Stimulated activated CD8-positive, alpha-beta memory T cell treated with anti-CD3 and anti-CD28 coated beads, Interleukin-15, amount 100 ng/mL, for 24 hours (primary cell): ENCODE data around the gene MARK3.
"Not testable (repeated sequence)": the region's sequence is repeated elsewhere in the genome, so short reads cannot be mapped to it uniquely, and the experiment has no call there.

ENCODE experiments used
- DNase-seq: peaks from one replicate; pipeline ENCODE4 v3.0.0-alpha.2; 2020; ENCODE audit warnings: low read depth

The MARK3 gene

DNA sequence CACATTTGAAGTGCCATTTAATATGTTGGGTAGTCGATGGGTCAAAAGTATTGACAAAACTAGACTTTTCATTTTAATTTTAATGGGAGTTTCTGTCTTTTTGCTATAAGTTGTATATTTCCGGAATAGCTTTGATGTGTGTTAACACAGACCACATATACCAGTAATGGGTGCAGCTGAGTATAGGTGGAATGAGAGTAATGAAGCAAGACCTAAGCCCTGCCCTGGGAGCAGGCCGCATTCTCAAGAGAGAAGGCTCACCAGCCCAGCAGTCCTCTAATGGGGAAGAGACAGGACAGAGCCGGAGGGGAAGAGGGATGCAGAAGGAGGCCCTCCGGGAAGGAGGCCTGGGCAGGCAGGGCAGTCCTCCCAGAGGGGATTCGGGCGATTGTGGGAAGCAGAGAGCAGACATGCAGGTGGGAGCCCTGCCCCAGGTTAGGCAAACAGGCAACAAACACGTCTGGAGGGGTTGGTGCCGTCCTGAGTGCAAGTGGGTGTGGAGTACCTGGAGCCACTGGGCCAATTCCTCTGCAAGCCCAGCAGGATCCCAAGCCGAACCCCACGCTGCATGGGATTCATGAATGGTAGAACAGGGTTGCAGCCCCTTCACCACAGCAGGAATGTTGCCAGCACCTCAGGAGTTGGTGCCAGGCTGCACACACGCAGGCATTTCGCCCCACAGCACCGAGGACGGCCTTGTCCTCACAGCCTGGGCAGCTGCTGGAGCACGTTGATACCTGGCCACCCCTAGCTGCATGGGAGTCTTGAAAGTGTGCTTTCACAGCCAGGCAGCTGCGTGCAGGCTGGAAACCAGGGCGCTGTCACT lies 129.6 kb downstream of the MARK3 start:
- no peak for DNase-seq

DNA sequence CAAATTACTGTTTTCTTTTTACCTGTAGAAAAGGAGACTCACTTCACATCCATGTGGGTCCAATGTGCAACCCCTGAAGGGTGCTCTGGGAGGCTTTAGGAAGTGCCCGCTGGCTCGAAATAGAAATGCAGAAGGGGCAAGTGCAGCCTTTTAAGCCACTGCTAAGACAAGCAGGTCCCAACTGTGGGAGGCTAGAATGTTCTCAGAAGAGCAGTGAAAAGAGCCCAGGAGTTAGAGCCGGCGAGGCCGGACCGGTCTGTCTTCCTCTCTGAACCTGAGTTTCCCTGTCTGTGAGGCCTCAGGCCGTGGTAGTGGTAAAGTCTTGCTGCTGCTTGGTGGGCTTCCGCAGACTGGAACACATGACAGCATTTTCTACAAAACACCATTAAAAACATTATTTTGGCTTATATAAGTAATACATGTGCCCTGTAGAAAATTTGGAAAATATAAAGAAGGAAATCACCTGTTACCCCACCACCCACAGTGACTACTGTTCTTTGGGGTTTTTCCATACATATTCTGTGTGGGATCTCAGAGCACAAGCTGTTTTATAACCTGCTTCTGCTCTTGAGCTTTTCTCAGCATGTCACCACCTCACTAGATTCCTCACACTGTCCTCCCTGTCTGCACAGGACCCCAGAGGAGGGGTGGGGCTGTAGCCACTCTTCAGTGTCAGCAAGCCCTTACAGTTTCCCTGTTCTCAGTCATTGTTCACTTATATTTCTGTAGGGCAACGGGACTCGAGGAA lies 131.4 kb downstream of the MARK3 start:
- no peak for DNase-seq

DNA sequence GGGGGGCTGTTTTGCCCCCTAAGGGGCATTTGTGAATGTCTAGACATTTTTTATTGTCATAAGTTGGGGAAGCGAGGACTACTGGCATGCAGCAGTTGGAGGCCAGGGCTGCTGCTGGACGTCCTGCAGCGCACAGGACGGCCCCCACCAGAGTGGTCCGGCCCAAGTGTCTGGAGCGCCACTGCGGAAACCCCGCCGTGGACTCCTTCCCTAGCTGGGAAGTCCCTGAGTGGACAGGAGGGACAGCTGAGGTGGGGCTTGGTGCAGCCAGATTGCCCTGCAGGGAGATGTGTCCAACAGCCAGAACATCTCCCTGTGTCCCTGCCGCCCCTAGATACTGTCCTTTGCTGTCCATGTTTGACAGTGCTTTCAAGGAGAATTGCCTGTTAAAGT lies 132.0 kb downstream of the MARK3 start:
- no peak for DNase-seq

DNA sequence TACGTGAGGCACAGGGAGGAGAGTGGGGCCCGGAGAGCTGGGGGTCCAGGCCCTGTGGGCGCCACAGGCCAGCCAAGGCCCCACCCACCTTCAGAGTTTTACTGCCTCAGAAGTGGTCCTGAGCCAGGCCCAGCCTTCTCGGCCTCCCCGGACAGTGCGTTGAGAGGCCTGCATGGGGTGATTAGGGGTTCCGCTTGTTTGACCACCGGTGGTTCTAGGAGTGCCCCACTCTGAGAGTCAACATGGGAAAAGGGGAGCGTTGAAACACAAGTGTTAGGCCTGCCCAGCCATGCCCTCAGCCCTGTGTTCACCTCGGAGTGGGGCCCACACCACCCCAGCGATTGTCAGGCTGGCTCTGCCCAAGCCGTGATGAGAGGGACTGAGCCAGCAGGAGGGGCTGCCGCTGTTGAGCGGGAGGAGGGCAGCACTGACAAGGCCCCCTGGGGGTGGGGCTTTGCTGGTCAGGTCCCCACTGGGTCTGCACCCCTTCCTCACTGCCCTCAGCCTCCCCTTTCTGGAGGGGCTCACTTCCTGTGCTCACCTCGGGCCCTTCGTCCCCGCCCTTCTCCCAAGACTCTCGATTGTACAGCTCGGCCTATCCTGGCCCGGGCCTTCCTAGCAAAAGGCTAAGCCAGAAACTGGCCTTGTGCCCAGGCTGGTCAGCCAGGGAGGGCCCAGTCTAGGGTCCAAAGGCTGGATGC lies 132.7 kb downstream of the MARK3 start:
- DNase-seq, result no peak

DNA sequence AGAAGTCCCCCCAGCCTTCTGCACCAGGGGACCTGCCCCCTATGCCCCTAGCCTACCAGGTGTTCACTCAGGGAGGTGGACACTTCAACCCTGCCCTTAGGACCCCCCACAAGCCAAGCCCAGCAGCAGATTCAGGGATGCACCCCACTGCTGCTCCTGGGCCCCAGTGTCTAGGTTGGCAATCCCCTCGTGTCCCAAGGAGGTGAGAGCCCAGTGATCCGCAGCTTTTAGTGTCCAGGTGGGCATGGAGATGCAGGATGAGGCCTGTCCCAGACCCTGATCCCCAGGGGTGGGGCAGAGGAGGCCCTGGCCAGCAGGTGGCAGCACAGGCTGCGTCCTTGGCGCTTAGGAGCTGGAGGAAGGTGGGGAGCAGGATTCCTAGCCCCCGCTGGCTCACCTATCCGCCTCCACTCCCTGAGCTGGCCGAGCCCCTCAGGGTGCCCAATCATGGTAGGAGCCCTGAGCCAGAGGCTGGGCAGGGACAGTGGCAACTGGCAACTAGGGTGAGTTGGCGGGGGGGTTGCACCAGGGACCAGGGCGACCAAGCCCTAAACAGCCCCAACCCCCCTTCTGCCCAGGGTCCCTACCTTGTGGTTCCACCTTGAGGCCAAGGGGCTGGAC lies 133.3 kb downstream of the MARK3 start:
- DNase-seq, result peak; percentile 34

DNA sequence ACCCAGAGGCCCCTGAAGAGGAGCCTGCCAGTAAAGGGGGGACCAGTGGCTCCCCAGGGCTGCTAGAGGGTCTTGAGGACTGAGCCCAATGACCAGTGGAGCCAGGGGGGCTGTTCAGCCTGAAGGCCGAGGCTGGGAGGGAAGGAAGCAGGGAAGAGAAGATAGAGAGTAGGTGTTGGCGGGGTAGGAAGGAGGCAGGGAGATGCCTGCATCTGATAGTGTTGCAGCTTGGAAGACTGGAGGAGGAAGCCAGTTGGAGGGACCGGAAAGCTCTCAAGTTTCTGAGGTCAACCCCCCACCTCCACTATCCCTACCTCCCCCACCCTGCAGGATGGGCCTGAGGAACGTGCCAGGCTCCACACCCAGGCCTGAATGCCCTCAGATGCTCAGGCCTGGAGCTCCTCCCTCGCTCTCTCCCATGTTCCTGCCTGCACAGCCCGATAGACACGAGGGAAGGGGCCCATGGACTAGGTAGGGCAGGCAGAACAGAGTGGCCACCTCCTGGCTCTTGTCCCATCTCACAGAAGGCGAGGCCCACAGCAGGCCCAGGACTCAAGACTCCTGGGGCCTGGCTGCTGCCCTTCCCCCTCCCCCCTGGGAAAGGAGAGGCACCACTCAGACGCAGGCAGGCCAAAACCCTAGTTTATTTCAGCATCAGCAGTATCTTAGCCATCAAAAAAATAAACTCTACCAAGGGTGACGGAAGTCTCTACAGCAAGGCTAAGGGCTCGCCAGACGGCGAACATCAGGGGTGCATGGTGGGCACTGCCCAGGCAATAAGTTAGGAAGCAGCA lies 134.0 kb downstream of the MARK3 start:
- DNase-seq, result no peak

DNA sequence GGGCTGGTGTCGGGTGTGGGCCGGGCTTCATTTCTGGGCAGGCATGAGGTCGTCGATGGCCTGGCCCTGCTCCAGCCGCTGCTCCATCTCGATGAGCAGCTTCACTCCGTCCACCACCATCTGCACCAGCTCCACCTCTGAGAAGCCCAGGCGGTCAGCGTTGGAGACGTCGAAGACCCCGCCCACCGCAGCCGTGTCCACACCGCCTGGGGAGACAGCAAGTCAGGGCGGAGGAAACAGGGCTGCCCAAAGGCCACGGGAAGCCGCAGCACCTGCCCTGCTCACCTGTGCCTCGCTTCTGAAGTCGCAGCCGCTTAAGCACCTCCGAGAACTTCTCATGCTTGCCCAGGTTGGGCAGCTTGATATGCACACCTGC lies 134.6 kb downstream of the MARK3 start:
- no peak for DNase-seq

DNA sequence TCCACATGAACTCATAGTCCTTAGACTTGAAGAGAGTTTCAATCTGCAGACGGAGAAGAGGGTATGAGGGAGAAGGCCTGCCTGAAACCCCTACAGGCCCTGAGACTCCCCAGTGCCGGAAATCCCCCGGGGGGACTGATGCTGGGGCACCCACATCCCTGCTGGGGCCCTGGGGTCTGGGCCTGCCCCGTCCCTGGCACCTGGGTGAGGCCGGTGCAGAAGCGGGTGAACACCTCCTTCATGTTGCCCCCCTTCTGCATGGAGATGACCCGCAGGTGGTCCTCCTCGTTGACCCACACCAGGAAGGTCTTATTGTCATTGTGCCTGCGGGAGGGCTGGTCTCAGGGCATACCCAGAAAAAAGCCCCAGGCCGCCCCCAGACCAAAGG lies 135.0 kb downstream of the MARK3 start:
- no peak for DNase-seq

DNA sequence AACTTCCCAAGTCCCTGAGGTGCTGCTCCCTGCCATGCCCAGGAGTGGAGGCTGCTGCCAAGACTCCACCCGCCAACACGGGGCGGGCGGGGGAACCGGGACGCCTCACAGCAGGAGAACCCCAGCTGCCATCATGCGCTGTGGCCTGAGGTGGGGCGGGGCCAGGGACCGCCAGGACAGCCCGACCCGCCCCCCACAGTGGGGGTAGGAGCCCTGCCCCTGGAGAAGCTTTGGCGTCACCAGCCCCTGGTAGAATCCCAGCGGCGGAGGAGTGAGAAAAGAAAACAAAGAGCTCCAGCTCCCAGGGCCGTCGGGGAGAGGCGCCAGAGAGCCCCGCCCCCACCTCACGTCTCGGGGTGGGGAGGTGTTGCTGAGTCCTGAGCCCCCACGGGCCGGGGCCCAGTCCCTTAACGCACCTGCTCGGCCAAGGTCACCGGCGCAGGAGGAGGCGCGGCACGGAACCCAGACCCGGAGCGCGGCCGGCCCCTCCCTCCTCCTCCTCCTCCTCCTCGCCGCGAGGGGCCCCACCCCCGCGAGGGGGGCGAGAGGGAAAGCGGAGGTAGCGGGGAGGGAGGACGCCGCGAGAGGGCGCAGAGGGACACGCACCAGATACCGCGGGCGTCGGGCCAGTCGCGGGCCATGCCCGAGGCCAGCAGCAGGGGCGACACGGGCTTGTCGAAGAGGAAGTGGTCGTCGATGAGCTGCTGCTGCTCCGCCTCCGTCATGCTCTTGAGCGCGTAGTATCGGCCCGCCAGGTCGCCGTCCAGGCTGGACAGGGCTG lies 135.6 kb downstream of the MARK3 start:
- DNase-seq, result no peak

DNA sequence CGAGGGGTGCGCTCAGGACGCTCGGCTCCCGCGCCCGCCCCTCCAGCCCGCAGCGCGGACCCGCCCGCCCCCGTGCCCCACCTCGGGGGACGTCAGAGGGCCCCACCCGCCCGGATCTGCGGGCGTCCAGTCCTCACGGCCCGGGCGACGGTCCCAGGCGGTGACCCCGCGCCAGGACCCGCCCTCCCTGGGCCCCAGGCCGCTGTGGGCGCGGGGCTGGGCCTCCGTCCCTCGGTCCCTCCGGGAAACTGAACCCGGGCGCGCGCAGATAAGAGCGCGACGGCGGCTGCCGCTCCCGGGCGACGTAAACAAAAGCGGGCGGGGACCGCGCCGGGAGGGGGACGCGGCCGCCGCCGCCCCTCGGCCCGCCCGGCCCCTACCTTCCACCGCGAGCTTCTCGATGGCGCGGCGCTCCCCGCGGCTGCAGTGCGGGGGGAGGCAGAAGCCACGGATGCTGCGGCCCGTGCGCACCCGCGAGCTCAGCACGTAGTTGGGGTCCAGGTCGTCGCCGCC lies 136.3 kb downstream of the MARK3 start:
- no peak for DNase-seq

DNA sequence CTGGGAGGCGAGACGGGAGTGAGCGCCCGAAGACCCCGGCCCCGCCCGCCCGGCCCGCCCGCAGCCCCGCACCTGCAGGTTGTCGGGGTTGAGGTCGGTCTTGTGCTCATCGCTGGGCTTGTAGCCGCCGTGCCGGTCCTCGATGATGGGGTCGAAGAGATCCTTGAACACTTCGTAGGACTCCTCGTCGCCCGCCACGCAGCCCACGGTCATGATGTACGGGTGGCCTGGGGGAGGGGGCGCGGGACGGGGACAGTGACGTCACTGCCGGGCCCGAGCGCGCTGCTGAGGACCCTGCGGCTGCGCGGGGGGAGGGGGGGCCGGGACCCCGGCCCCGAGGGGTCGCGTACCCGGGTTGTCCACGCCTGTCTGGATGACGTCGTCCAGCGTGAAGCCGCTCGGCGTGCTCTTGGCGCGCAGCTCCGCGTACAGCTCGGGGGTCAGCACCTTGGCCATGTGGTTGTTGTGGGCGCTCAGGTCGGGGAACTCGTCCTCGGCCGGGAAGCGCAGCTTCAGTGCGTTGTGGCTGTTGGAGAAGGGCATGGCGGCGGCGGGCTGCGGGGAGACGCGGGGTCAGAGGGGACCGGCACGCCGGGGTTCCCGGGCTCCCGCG lies 136.8 kb downstream of the MARK3 start:
- no peak for DNase-seq

DNA sequence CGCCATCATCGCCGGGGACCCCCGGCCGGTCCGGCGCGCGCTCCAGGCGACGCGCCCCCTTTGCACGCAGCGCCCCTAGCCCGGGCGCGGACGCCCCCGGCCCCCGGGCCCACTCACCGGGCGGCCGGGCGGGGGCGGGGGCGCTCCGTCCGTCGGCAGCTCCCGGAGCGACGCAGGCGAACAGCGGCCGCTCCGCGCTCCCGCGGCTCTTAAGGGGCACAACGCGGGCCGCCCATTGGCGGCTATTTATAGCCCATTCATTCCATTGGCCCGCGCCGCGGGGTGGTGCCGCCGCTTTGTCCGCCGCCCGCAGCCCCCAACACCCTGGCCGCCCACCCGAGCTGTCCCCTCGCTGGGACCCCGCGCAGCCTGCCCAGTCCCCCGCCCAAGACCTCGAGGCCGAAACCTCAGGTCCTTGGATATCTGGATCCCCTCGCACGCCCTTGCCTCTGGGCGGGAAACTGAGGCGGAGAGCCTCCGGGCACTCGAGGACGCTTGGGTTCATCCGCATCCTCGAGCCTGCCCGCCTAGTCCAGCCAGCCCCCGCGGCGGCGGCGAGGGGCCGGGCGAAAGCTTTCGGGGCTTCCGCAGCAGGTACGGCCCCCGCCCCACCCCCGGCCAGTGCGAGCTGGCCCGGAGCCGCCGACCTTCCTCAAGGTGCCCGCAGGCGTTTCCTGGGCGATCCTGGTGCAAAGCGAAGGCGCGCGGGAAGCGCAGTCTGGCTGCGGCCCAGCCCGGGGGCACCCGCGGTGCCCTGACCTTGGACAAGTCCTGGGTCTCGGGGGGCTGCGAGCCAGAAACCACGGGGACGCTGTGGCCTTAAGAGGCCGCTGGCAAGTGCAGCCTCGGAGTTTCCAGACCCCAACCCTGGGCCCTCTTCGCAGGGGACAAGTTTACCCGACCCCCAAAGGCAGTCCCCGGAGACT lies 137.7 kb downstream of the MARK3 start, which contains the start of gene CKB:
TSS of gene CKB (minus strand) at position 182 of the 926 bp plus-strand sequence. CDS start 337 bp downstream, outside the sequence.
- DNase-seq, result no peak

DNA sequence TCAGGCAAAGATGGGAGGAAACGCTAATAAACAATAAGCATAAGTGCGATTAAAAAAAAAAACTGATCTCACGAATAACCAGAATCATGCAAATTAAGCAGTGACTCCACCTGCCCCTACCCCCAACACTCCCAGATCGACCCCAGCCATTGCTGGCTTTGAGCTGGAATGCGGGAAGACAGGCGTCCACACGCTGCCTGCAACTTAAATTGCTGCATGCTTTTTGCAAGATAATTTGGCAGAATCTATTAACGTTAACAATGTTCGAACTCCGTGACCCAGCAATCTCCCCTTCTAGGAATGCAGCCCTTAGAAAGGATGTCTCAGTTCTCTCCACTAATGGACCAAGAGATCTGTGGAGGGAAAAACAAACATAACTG lies 138.3 kb downstream of the MARK3 start:
- no peak for DNase-seq

DNA sequence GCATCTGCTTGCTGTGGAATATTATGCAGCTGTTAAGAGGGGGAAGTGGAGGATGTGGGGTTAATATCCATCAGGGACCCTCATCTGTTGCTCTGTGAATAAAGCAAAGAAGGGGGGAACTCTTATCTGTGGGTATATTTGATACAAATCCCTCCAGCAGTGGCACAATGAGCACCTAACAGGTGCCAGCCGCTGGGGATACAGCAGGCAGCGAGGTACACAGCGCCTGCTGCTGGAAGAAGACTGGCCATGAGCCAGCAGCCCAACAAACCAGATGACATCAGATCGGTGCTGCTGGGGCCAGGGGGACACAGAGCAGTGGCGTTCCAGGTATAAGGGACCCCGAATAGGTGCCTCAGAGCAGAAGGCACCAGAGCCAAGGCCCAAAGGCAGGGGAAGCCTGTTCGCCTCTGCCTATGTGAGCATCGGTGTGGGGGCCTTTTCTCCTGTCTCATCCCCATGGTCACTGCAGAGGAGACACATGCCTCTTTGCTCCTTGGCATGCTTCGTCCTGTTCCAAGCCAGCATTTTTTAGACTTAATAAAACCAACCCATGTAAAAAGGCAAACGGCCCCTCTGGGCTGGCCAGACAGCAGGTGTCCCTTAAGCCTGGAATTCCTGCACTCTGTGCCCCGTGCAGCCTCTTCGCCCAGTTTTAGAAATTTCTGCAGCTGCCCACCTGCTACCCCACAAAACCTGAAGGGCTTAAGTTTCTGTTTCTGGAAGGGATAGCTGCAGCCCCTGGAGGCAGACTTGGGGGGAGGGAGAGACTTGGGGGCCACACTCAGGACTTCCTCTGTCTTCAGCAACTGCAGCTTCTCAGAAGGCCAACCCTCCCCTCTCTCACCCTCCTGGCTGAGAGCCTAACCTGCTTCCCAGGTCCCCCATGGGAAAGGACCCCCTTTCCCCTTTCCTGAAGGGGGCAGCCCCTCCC lies 139.1 kb downstream of the MARK3 start:
- DNase-seq, result no peak

DNA sequence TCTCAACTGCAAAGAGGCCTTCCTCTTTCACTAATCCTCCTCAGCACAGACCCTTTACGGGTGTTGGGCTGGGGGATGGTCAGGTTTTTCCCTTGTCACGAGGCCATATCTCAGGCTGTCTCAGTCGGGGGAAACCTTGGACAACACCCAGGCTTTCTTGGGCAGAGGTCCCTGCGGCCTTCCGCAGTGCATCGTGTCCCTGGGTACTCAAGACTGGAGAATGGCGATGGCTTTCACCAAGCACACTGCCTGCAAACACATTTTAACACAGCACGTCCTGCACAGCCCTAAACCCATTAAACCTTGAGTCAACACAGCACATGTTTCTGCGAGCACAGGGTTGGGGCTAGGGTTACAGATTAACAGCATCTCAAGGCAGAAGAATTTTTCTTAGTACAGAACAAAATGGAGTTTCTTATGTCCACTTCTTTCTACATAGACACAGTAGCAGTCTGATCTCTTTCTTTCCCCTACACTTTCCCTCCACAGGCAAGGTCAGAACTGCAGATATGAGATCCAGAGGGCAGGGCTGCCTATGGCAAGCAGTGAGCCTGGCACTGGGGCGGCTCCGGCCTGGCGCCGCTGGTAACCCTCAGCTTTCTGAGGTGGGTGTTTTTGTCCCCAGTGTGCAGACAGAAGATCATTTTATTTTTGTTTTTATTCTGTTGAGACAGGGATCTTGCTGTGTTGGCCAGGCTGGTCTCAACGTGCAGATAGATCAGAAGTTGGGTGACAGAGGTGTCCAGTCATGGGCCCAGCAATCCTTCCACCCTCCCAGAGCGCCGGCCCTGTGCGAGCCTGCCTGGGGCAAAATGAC lies 140.4 kb downstream of the MARK3 start:
- DNase-seq, result not testable (repeated sequence)

DNA sequence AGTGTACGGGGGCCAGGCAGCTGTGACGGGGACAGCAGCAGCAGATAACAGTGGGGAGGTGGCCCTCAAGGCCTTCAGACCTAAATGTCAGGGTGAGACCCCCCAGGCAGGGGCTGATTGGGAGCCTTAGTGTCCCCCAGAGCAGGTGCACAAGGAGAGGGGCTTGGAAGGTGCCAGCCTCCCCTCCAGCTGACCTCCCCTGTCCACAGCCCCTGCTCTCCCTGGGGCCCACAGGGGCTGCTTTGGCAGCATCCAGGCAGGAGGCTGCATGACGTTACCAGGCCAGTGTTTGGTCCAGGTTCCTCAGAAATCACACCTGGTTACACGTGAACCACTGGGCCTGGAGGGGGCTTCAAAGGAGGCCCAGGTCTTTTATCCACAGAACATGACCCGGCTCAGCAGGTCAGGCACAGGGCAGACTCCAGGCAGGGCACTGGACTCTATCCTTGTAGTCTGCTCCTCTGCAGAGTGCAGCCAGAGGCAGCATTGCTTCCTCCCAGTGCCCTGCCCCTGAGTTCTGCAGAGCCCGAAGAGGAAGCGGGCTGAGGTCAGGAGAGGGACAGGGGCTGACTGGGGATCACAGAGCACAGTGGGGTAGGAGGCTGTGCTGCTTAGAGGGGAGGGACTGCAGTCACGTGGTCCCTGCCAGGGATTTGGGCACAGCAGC lies 141.2 kb downstream of the MARK3 start:
- DNase-seq, result no peak

DNA sequence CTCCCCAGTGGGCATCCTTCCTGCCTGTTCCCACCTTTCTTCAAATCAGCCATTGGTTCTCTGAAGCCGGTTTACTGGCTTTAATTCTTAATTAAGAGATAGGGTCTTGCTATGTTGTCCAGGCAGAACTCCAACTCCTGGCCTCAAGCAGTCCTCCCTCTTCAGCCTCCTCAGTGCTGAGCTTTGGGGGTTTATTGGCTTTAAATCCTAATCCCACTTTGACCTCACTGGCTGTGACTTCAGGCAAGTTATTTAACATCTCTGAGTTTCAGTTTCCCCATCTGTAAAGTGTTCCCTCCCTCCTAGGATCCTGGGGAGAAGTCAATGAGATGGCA lies 141.7 kb downstream of the MARK3 start:
- DNase-seq, result no peak
